BE2C (cell line): ENCODE results near the gene YKT6.

Source experiments
- DNase-seq: peaks from one replicate; pipeline ENCODE4 v3.0.0-alpha.2; 2020
- H3K27me3 ChIP-seq: fragments of 250-450 bp; sonication (Bioruptor Pico); 2 replicates; pipeline ENCODE4 v1.5.1; 2020; ENCODE audit warnings: mild to moderate bottlenecking
- H3K36me3 ChIP-seq: fragments of 250-450 bp; sonication (Bioruptor Pico); 2 replicates; pipeline ENCODE4 v1.5.1; 2020; ENCODE audit warnings: mild to moderate bottlenecking
- H3K4me1 ChIP-seq: fragments of 250-450 bp; sonication (Bioruptor Pico); 2 replicates; pipeline ENCODE4 v1.5.1; 2020
- H3K4me3 ChIP-seq: 2 replicates; pipeline ENCODE4 v1.5.1; 2011; ENCODE audit warnings: low read depth, low read length
- H3K9me3 ChIP-seq: fragments of 250-450 bp; sonication (Bioruptor Pico); 2 replicates; pipeline ENCODE4 v1.5.1; 2020
- CTCF ChIP-seq: IDR thresholded peaks from 2 replicates; pipeline ENCODE4 v1.5.1; 2012; ENCODE audit warnings: mild to moderate bottlenecking, low read depth, low read length

The YKT6 gene

GRCh38 chr7:44185729-44186128 lies 15.0 kb upstream of the YKT6 start:
- Histone ChIP-seq H3K4me3 (no peak overlapping the region), H3K4me1 (no peaks in the 10 kb centered on the region), H3K27me3 (no peaks in the 10 kb centered on the region), H3K9me3 (no peaks in the 10 kb centered on the region), H3K36me3 (no peaks in the 10 kb centered on the region)
- TF ChIP-seq CTCF: no peak
- no peak for DNase-seq

GRCh38 chr7:44186736-44187135 lies 14.0 kb upstream of the YKT6 start:
- no peaks in the 10 kb centered on the region for H3K4me1 ChIP-seq
- H3K9me3 ChIP-seq: no peaks in the 10 kb centered on the region
- no peaks in the 10 kb centered on the region for H3K36me3 ChIP-seq
- no peak overlapping the region for H3K4me3 ChIP-seq
- no peak for TF ChIP-seq CTCF
- no peaks in the 10 kb centered on the region for H3K27me3 ChIP-seq
- no peak for DNase-seq

GRCh38 chr7:44187636-44188416 lies 13.0 kb upstream of the YKT6 start:
- H3K27me3 ChIP-seq: no peaks in the 10 kb centered on the region
- no peak overlapping the region for H3K4me3 ChIP-seq
- no peaks in the 10 kb centered on the region for H3K4me1 ChIP-seq
- no peak for DNase-seq
- TF ChIP-seq CTCF: no peak
- no peaks in the 10 kb centered on the region for H3K36me3 ChIP-seq
- no peaks in the 10 kb centered on the region for H3K9me3 ChIP-seq

GRCh38 chr7:44188480-44189225 lies 12.1 kb upstream of the YKT6 start:
- no peak overlapping the region for H3K4me3 ChIP-seq
- no peaks in the 10 kb centered on the region for H3K27me3 ChIP-seq
- no peaks in the 10 kb centered on the region for H3K9me3 ChIP-seq
- DNase-seq: no peak
- no peaks in the 10 kb centered on the region for H3K36me3 ChIP-seq
- no peak for TF ChIP-seq CTCF
- no peaks in the 10 kb centered on the region; the same call in 1 of the 2 replicates for H3K4me1 ChIP-seq

- Histone ChIP-seq H3K36me3 (no peaks in the 10 kb centered on the region), H3K9me3 (no peaks in the 10 kb centered on the region), H3K4me3 (no peak within 1 kb of the TSS), H3K27me3 (no peaks in the 10 kb centered on the region), H3K4me1 (no peaks in the 10 kb centered on the region; the same call in 1 of the 2 replicates)
- TF ChIP-seq CTCF: no peak
- no peak for DNase-seq
These were observed 11.3 kb upstream of the YKT6 start, which contains the start of gene GCK for GRCh38 chr7:44189286-44189992. Gene GCK, minus strand, starts transcription at chr7:44189439. Its CDS starts 486 bp downstream, at chr7:44188953.
